Kidney (tissue), 14 donors: Measurements from ENCODE around the gene CEP89. TPM values are rescaled to one million over a fixed set of nuclear protein-coding genes. Genes with fewer than 3 reads are reported as not detected.

Experiments used
- DNase-seq, 5 donors: peaks; one replicate each; pipeline ENCODE4 v3.0.0-alpha.2; 2013 to 2020
- FAIRE-seq: peaks from 2 replicates; lab custom pipeline; 2012; peaks lifted over from hg19 to GRCh38; lab: Jason Lieb, UNC
- H3K27ac ChIP-seq, 2 donors: one replicate each; pipeline ENCODE4 v1.7.0; 2013; ENCODE audit warnings: low read depth in 2 of 2, low read length in 2 of 2, inconsistent platforms in 1 of 2
- H3K27me3 ChIP-seq: one replicate; pipeline ENCODE4 v1.7.1; 2013; ENCODE audit warnings: low read length, inconsistent platforms; ENCODE audit not compliant: control insufficient read depth, insufficient read depth
- H3K36me3 ChIP-seq, 3 donors: one replicate each; pipeline versions ENCODE4 v1.7.0 to v1.7.1; 2013; ENCODE audit warnings: low read length in 3 of 3, control low read depth in 1 of 3, inconsistent platforms in 1 of 3; ENCODE audit not compliant: insufficient read depth in 3 of 3, control insufficient read depth in 2 of 3
- H3K4me1 ChIP-seq, 3 donors: one replicate each; pipeline versions ENCODE4 v1.7.0 to v1.7.1; 2013; ENCODE audit warnings: low read length in 3 of 3, inconsistent platforms in 1 of 3, low read depth in 1 of 3; ENCODE audit not compliant: control insufficient read depth in 2 of 3, insufficient read depth in 2 of 3
- H3K4me3 ChIP-seq, 3 donors: one replicate each; pipeline versions ENCODE4 v1.7.0 to v1.8.1; 2013; ENCODE audit warnings: low read length in 3 of 3, control low read depth in 1 of 3, inconsistent platforms in 1 of 3
- H3K9ac ChIP-seq, 3 donors: one replicate each; pipeline versions ENCODE4 v1.7.0 to v1.7.1; 2013; ENCODE audit warnings: low read length in 3 of 3, control low read depth in 1 of 3, inconsistent platforms in 1 of 3
- H3K9me3 ChIP-seq, 3 donors: one replicate each; pipeline versions ENCODE4 v1.7.0 to v1.7.1; 2013; ENCODE audit warnings: low read length in 3 of 3, control low read depth in 1 of 3, inconsistent platforms in 1 of 3; ENCODE audit not compliant: control insufficient read depth in 2 of 3, insufficient read depth in 1 of 3
- intact Hi-C: fragments of 100-400 bp; cut with DNase I; formaldehyde crosslinking; loops from one replicate; pipeline ENCODE4 v1.11.1; 2022
- polyA plus RNA-seq: library from polyadenylated mRNA; stranded (reverse); fragments of 350-450 nt; fragmentation: Illumina TruSeq; extraction: RNeasy Lipid Tissue Mini Kit (QIAGEN cat#74804); gene quantifications from one replicate; pipeline ENCODE4 v1.2.3, GENCODE V29; 2014; ENCODE audit warnings: low read depth, low replicate concordance; ENCODE audit not compliant: insufficient read depth
- total RNA-seq: library from RNA; stranded (reverse); fragmentation: NEBNext Ultra II Directional; extraction: Animal tissue kit (Norgen Biotek cat#: 25700); gene quantifications from one replicate; pipeline ENCODE4 v1.2.1, GENCODE V29; 2021
- TF ChIP-seq, protein P1 (sequence below): IDR thresholded peaks from 3 replicates; pipeline ENCODE4 v1.5.1; 2012; ENCODE audit warnings: mild to moderate bottlenecking, moderate library complexity, borderline replicate concordance; ENCODE audit not compliant: insufficient read depth; ENCODE audit errors: extremely low read depth
- donor health status: control.
- donor health status: control.
- donor health status: control.
- donor health status: control.
- donor health status: control.
- donor health status: DM: yes; HTN: yes; CAD: no.
- donor health status: Normal renal cell carcinoma (clear cell type).

CEP89 gene
- total and polyA plus RNA-seq, 2 donors from 2014 or later: 12.4 to 24.0 TPM

DNA sequence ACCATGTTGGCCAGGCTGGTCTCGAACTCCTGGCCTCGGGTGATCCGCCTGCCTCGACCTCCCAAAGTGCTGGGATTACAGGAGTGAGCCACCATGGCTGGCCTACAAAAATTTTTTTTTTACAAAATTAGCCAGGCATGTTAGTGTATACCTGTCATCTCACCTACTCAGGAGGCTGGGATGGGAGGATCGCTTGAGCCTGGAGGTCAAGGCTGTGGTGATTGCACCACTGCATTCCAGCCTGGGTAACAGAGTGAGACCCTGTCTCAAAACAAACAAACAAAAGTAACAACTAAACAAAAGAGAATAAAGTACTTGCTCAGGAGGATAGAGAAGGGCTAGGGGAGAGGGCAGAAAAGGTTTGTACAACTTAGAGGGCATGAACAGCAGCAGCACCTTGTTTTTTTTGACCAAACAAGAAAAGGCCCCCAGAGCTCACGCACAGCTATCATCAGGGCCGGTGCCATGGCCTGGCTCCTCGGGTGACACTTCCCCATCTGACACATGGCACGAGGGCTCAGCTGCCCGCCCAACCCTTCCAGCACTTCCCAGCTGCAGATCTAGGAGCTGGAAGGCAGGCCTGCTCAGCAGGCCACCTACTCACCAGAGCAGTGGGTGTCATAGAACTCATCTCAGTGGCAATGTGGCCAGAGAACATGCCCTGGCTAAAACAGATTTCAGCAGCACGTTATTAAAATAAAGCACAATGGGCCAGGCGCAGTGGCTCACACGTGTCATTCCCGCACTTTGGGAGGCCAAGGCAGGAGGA is 93.6 kb downstream of the CEP89 start:
- Histone ChIP-seq H3K4me1 (no peaks in the 10 kb centered on the region), H3K27me3 (no peaks in the 10 kb centered on the region), H3K9ac (no peak overlapping the region), H3K27ac (no peak overlapping the region), H3K4me3 (no peak overlapping the region), H3K36me3 (no peaks in the 10 kb centered on the region), H3K9me3 (no peaks in the 10 kb centered on the region)
- no peak for DNase-seq
- intact Hi-C loops: no loop called here
- TF ChIP-seq, protein P1, sequence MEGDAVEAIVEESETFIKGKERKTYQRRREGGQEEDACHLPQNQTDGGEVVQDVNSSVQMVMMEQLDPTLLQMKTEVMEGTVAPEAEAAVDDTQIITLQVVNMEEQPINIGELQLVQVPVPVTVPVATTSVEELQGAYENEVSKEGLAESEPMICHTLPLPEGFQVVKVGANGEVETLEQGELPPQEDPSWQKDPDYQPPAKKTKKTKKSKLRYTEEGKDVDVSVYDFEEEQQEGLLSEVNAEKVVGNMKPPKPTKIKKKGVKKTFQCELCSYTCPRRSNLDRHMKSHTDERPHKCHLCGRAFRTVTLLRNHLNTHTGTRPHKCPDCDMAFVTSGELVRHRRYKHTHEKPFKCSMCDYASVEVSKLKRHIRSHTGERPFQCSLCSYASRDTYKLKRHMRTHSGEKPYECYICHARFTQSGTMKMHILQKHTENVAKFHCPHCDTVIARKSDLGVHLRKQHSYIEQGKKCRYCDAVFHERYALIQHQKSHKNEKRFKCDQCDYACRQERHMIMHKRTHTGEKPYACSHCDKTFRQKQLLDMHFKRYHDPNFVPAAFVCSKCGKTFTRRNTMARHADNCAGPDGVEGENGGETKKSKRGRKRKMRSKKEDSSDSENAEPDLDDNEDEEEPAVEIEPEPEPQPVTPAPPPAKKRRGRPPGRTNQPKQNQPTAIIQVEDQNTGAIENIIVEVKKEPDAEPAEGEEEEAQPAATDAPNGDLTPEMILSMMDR: no peak
- FAIRE-seq: no peak

DNA sequence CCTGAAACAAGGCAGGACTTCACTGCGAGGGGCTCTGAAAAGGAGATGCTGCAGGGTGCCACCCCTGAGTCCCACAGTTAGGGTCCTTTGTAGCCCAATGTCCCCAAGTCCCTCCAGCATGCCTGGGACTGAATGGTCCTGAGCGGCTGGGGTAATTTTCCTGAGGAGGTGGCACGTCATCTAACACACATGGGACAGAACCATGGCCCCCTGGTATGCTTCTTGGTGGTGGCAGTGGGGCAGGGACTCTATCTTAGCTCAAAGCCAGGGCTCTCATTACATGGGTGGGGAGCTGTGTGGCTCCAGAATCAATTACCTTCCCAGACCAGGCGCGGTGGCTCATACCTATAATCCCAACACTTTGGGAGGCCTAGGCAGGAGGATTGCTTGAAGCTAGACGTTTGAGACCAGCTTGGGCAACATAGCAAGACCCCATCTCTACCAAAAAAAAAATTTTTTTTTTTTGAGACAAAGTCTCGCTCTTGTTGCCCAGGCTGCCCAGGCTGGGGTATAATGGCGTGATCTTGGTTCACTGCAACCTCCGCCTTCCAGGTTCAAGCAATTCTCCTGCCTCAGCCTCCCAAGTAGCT is 94.3 kb downstream of the CEP89 start:
- Histone ChIP-seq H3K9ac (no peak overlapping the region), H3K36me3 (no peaks in the 10 kb centered on the region), H3K27me3 (no peaks in the 10 kb centered on the region), H3K4me3 (no peak overlapping the region), H3K27ac (no peak overlapping the region), H3K9me3 (no peaks in the 10 kb centered on the region), H3K4me1 (no peaks in the 10 kb centered on the region)
- TF ChIP-seq, protein P1: no peak
- intact Hi-C loops: no loop called here
- DNase-seq (no peak), FAIRE-seq (no peak)

DNA sequence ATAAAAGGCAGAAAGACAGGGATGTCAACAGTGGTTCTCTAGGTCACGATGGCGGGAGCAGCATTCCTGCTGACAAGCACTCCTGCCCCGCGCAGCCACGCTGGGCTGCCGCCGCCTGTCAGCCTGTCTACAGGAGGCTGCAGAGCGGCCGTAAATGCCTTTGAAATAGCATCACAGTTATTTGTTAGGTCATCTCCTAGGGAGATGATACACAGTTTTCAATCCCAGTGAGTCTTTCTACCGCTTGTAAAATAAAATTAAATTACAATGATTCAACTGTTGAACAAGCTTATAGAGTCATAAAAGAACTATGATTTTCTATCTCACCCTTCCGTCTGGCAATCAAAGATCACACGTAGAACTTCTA is 94.9 kb downstream of the CEP89 start:
- intact Hi-C loops: no loop called here
- Histone ChIP-seq H3K4me3 (no peak overlapping the region), H3K4me1 (no peaks in the 10 kb centered on the region), H3K9ac (no peak overlapping the region), H3K27ac (no peak overlapping the region), H3K27me3 (no peaks in the 10 kb centered on the region), H3K9me3 (no peaks in the 10 kb centered on the region), H3K36me3 (no peaks in the 10 kb centered on the region)
- TF ChIP-seq, protein P1: no peak
- FAIRE-seq (no peak), DNase-seq (no peak)
